ENCODE measurements around the gene PEX11G.
"Not testable (repeated sequence)": the region's sequence is repeated elsewhere in the genome, so short reads cannot be mapped to it uniquely, and the experiment has no call there.

PEX11G gene

GRCh38 chr19:7433456-7433855 is 55.4 kb downstream of the PEX11G start:
- DNase-seq (ENCODE audit: low read depth in 2 of 2): not testable (repeated sequence)

- DNase-seq (ENCODE audit: low read depth in 2 of 2): no peak
Measured at GRCh38 chr19:7429638-7430282, 59.1 kb downstream of the PEX11G start.

- no peak for DNase-seq (ENCODE audit: low read depth in 2 of 2)
Measured at GRCh38 chr19:7428651-7429113, 60.2 kb downstream of the PEX11G start.

- no peak for DNase-seq (ENCODE audit: low read depth in 2 of 2)
Measured at GRCh38 chr19:7427944-7428343, 60.9 kb downstream of the PEX11G start.

- DNase-seq (ENCODE audit: low read depth in 2 of 2): no peak
Measured at GRCh38 chr19:7426986-7427385, 61.8 kb downstream of the PEX11G start.

Measured in stimulated activated CD4-positive, alpha-beta T cell treated with anti-CD3 and anti-CD28 coated beads, Interleukin-1b, Interleukin-23, amount 100 ng/mL, for 1 hour (primary cell).